ENCODE results near the gene SMIM24. TPM values are rescaled to one million over a fixed set of nuclear protein-coding genes. Genes with fewer than 3 reads are reported as not detected.
"Not testable (repeated sequence)": the region's sequence is repeated elsewhere in the genome, so short reads cannot be mapped to it uniquely, and the experiment has no call there.

SMIM24 gene
- total RNA-seq (2022) (not detected in 2 replicates), Bru-seq, nascent RNA (not detected), BruChase-seq, experiment 1, labeled RNA remaining after a 6-hour chase (percentile 12 among the genes with signal in this experiment), BruChase-seq, experiment 2, labeled RNA remaining after a 2-hour chase (percentile 10 among the genes with signal in this experiment)
- long read RNA-seq = 0 reads

GRCh38 chr19:3480383-3481091 lies at the start of gene SMIM24:
TSS of gene SMIM24 (minus strand) at chr19:3480525. CDS start at chr19:3480463, 62 bp downstream.
- intact Hi-C loops (cut with micrococcal nuclease) = no loop called here
- no TSS peak for BruUV-seq (replicated peaks)
- Mint-ChIP-seq H3K36me3 (ENCODE audit: insufficient read depth, unreplicated experiment) (no peaks in the 10 kb centered on the region), H3K4me1 (ENCODE audit: insufficient read depth, unreplicated experiment) (peaks cover 5% of the 10 kb centered on the region), H3K4me3 (ENCODE audit: unreplicated experiment) (no peak within 1 kb of the TSS), H3K9me3 (ENCODE audit: unreplicated experiment) (no peaks in the 10 kb centered on the region), H3K27me3 (ENCODE audit: insufficient read depth, unreplicated experiment) (no peaks in the 10 kb centered on the region), H3K27ac (ENCODE audit: low read depth, unreplicated experiment) (no peak within 1 kb of the TSS)
- POLR2A ChIA-PET = interaction anchor here (1.4 kb wide), 1 partner anchor 20 kb away, joined by 5 read pairs; the partner anchor contains the start of gene DOHH
- CTCF ChIA-PET = interaction anchor here (1.1 kb wide), 1 partner anchor 155 kb away, joined by 4 read pairs; no protein-coding TSS in a partner anchor
- no peak for TF ChIP-seq CTCF (IDR thresholded peaks at IDR 0.05; ENCODE audit: unreplicated experiment)
- DNase-seq (ENCODE audit: unreplicated experiment) = no peak

- POLR2A ChIA-PET; H3K27me3 Mint-ChIP-seq (ENCODE audit: insufficient read depth, unreplicated experiment); H3K4me1 Mint-ChIP-seq (ENCODE audit: insufficient read depth, unreplicated experiment); intact Hi-C loops (cut with micrococcal nuclease); BruUV-seq (replicated peaks); CTCF ChIA-PET; H3K4me3 Mint-ChIP-seq (ENCODE audit: unreplicated experiment); DNase-seq (ENCODE audit: unreplicated experiment); H3K9me3 Mint-ChIP-seq (ENCODE audit: unreplicated experiment); H3K27ac Mint-ChIP-seq (ENCODE audit: low read depth, unreplicated experiment): not testable (repeated sequence)
- peaks cover 26% of the 10 kb centered on the region for H3K36me3 Mint-ChIP-seq (ENCODE audit: insufficient read depth, unreplicated experiment)
Measured at GRCh38 chr19:3529299-3529698, 49.0 kb upstream of the SMIM24 start.

GRCh38 chr19:3528539-3529211 lies 48.4 kb upstream of the SMIM24 start:
- POLR2A ChIA-PET = no interaction called here
- Mint-ChIP-seq H3K4me3 (ENCODE audit: unreplicated experiment) (no peak overlapping the region), H3K36me3 (ENCODE audit: insufficient read depth, unreplicated experiment) (peaks cover 26% of the 10 kb centered on the region), H3K4me1 (ENCODE audit: insufficient read depth, unreplicated experiment) (no peaks in the 10 kb centered on the region), H3K27me3 (ENCODE audit: insufficient read depth, unreplicated experiment) (no peaks in the 10 kb centered on the region), H3K27ac (ENCODE audit: low read depth, unreplicated experiment) (no peak overlapping the region), H3K9me3 (ENCODE audit: unreplicated experiment) (no peaks in the 10 kb centered on the region)
- intact Hi-C loops (cut with micrococcal nuclease) = no loop called here
- CTCF ChIA-PET = no interaction called here
- no TSS peak for BruUV-seq (replicated peaks)
- TF ChIP-seq CTCF (IDR thresholded peaks at IDR 0.05; ENCODE audit: unreplicated experiment) = no peak
- DNase-seq (ENCODE audit: unreplicated experiment) = no peak

- DNase-seq (ENCODE audit: unreplicated experiment) = no peak
- ChIA-PET POLR2A (interaction anchor here (0.5 kb wide), 1 partner anchor 485 kb away, joined by 3 read pairs; no protein-coding TSS in a partner anchor), CTCF (interaction anchor here (0.6 kb wide), 1 partner anchor 18 kb away, joined by 5 read pairs; no protein-coding TSS in a partner anchor)
- H3K9me3 Mint-ChIP-seq (ENCODE audit: unreplicated experiment) = no peaks in the 10 kb centered on the region
- H3K4me3 Mint-ChIP-seq (ENCODE audit: unreplicated experiment) = no peak overlapping the region
- no peak overlapping the region for H3K27ac Mint-ChIP-seq (ENCODE audit: low read depth, unreplicated experiment)
- no peak for TF ChIP-seq CTCF (IDR thresholded peaks at IDR 0.05; ENCODE audit: unreplicated experiment)
- H3K4me1 Mint-ChIP-seq (ENCODE audit: insufficient read depth, unreplicated experiment) = no peaks in the 10 kb centered on the region
- peaks cover 22% of the 10 kb centered on the region for H3K36me3 Mint-ChIP-seq (ENCODE audit: insufficient read depth, unreplicated experiment)
- no TSS peak for BruUV-seq (replicated peaks)
- intact Hi-C loops (cut with micrococcal nuclease) = no loop called here
- H3K27me3 Mint-ChIP-seq (ENCODE audit: insufficient read depth, unreplicated experiment) = no peaks in the 10 kb centered on the region
Measured at GRCh38 chr19:3528080-3528479, 47.8 kb upstream of the SMIM24 start.
